Neuronal stem cell (in vitro differentiated cells): ENCODE results near the gene NFXL1.

Source experiments
- DNase-seq: peaks from one replicate; pipeline ENCODE4 v3.0.0-alpha.2; 2013; ENCODE audit warnings: low spot score
- H2AFZ ChIP-seq: one replicate; pipeline ENCODE4 v1.6.1; 2013; ENCODE audit warnings: mild to moderate bottlenecking, low read length, inconsistent platforms
- H2AK5ac ChIP-seq: 2 replicates; pipeline ENCODE4 v1.6.1; 2013; ENCODE audit warnings: low read depth, mild to moderate bottlenecking, inconsistent platforms, low read length, moderate library complexity, mixed read lengths
- H2BK120ac ChIP-seq: 2 replicates; pipeline ENCODE4 v1.6.1; 2013; ENCODE audit warnings: low read depth, mild to moderate bottlenecking, inconsistent platforms, low read length, moderate library complexity, mixed read lengths
- H2BK12ac ChIP-seq: one replicate; pipeline ENCODE4 v1.6.1; 2013; ENCODE audit warnings: low read length, inconsistent platforms
- H2BK15ac ChIP-seq: 2 replicates; pipeline ENCODE4 v1.6.1; 2013; ENCODE audit warnings: mild to moderate bottlenecking, low read length, inconsistent platforms, mixed read lengths
- H2BK5ac ChIP-seq: one replicate; pipeline ENCODE4 v1.6.1; 2013; ENCODE audit warnings: inconsistent platforms, mild to moderate bottlenecking, low read length, moderate library complexity
- H3K14ac ChIP-seq: one replicate; pipeline ENCODE4 v1.6.1; 2013; ENCODE audit warnings: low read length, inconsistent platforms
- H3K18ac ChIP-seq: 2 replicates; pipeline ENCODE4 v1.6.1; 2013; ENCODE audit warnings: low read length, inconsistent platforms
- H3K23ac ChIP-seq: 2 replicates; pipeline ENCODE4 v1.6.1; 2013; ENCODE audit warnings: low read depth, mild to moderate bottlenecking, mixed read lengths, low read length, inconsistent platforms; ENCODE audit not compliant: poor library complexity
- H3K27ac ChIP-seq: replicated peaks from 3 replicates; pipeline ENCODE4 v1.5.1; 2013; ENCODE audit warnings: low read length, inconsistent platforms
- H3K27me3 ChIP-seq, 3 experiments: 2 replicates each; pipeline ENCODE4 v1.6.1; 2013; ENCODE audit warnings: low read length in 3 of 3, mild to moderate bottlenecking in 2 of 3, inconsistent platforms in 1 of 3, low read depth in 1 of 3, mixed read lengths in 1 of 3, moderate library complexity in 1 of 3; ENCODE audit not compliant: control insufficient read depth in 3 of 3, insufficient read depth in 3 of 3
- H3K36me3 ChIP-seq, 2 donors: replicated peaks in 1 of 2; 2 replicates each; pipeline ENCODE4 v1.6.1; 2013; ENCODE audit warnings: low read length in 2 of 2; ENCODE audit not compliant: control insufficient read depth in 2 of 2, insufficient read depth in 2 of 2
- H3K4ac ChIP-seq: 2 replicates; pipeline ENCODE4 v1.6.1; 2013; ENCODE audit warnings: inconsistent platforms, mild to moderate bottlenecking, low read length, moderate library complexity
- H3K4me1 ChIP-seq, 2 donors: 1 replicate in 1 of 2; 2 replicates in 1 of 2; pipeline ENCODE4 v1.6.1; 2013; ENCODE audit warnings: low read length in 2 of 2, low read depth in 1 of 2; ENCODE audit not compliant: control insufficient read depth in 2 of 2, insufficient read depth in 1 of 2
- H3K4me2 ChIP-seq: one replicate; pipeline ENCODE4 v1.6.1; 2013; ENCODE audit warnings: mild to moderate bottlenecking, low read length, inconsistent platforms; ENCODE audit not compliant: insufficient read depth, poor library complexity, severe bottlenecking
- H3K4me3 ChIP-seq, 2 donors: 2 replicates each; pipeline ENCODE4 v1.5.1; 2013; ENCODE audit warnings: low read length in 2 of 2, mild to moderate bottlenecking in 2 of 2, inconsistent platforms in 1 of 2, moderate library complexity in 1 of 2
- H3K79me1 ChIP-seq: one replicate; pipeline ENCODE4 v1.6.1; 2013; ENCODE audit warnings: low read depth, mild to moderate bottlenecking, inconsistent platforms, low read length, moderate library complexity
- H3K9ac ChIP-seq: one replicate; pipeline ENCODE4 v1.6.1; 2013; ENCODE audit warnings: mild to moderate bottlenecking, low read depth, low read length, inconsistent platforms; ENCODE audit not compliant: poor library complexity
- H3K9me3 ChIP-seq, 2 donors: replicated peaks in 1 of 2; 2 replicates each; pipeline versions ENCODE3 to v1.6.1; 2013; ENCODE audit warnings: low read length in 2 of 2, mild to moderate bottlenecking in 2 of 2, inconsistent platforms in 1 of 2, low read depth in 1 of 2, mixed read lengths in 1 of 2, moderate library complexity in 1 of 2; ENCODE audit not compliant: control insufficient read depth in 2 of 2, insufficient read depth in 1 of 2
- H4K8ac ChIP-seq: one replicate; pipeline ENCODE4 v1.6.1; 2013; ENCODE audit warnings: low read depth, mild to moderate bottlenecking, inconsistent platforms, low read length, moderate library complexity
- H4K91ac ChIP-seq: one replicate; pipeline ENCODE4 v1.6.1; 2013; ENCODE audit warnings: low read length, low read depth, mild to moderate bottlenecking, inconsistent platforms; ENCODE audit not compliant: poor library complexity
- WGBS, 2 donors: extraction: QIAGEN DNeasy Blood & Tissue Kit; methylation state at CpG; one replicate each; pipeline ENCODE4 v1.1.7; 2013; ENCODE audit warnings: missing lambda C conversion rate in 2 of 2, mixed read lengths in 1 of 2; ENCODE audit not compliant: insufficient read length in 2 of 2, insufficient replicate concordance in 1 of 2; ENCODE audit errors: extremely low coverage in 2 of 2; 5-methylcytosine and 5-hydroxymethylcytosine counted together

The NFXL1 gene

DNA sequence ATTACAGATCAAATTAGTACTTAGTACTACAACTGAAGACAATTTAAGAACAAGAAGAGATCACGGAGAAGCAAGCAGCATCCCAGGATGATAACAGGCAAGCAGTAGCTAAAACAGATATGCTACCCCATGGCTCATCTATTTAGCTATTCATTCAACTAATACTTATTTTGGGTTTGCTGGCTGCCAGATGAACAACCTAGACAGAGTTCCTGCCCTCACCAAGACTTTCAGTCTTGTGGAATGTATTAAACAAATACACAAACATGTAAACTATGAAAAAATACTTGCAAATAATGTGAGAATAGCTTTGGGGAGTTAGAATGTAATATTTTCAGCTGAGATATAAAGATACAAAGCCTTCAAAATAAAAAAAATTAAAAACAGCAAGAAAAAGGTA lies 74.1 kb downstream of the NFXL1 start:
- Histone ChIP-seq H3K9me3 (no peaks in the 10 kb centered on the region), H3K4ac (no peak overlapping the region), H3K4me3 (no peak overlapping the region), H3K9ac (no peak overlapping the region), H2AK5ac (no peak overlapping the region), H3K79me1 (no peaks in the 10 kb centered on the region), H3K23ac (no peak overlapping the region), H3K27ac (no peak overlapping the region), H2BK15ac (no peak overlapping the region), H3K4me1 (peaks cover 2 to 10% of the 10 kb centered on the region in 2 donors), H2BK12ac (no peak overlapping the region), H2BK120ac (no peak overlapping the region), H3K18ac (no peak overlapping the region), H4K8ac (no peak overlapping the region), H3K4me2 (no peak overlapping the region), H4K91ac (no peak overlapping the region), H3K27me3 (peaks cover 0 to 22% (median 0%) of the 10 kb centered on the region in 3 experiments), H2AFZ (no peak overlapping the region), H2BK5ac (no peak overlapping the region), H3K36me3 (peaks cover 0 to 18% of the 10 kb centered on the region in 2 donors), H3K14ac (no peak overlapping the region)
- DNase-seq, result no peak
- no CpG with 5 or more reads among the region's 1 CpG for WGBS, 2 donors

- Histone ChIP-seq H2AK5ac (no peak overlapping the region), H2BK120ac (no peak overlapping the region), H3K4me3 (no peak overlapping the region), H4K8ac (no peak overlapping the region), H3K18ac (no peak overlapping the region), H3K4me1 (peaks cover 2 to 11% of the 10 kb centered on the region in 2 donors), H3K36me3 (peaks cover 0 to 16% of the 10 kb centered on the region in 2 donors), H3K4ac (no peak overlapping the region), H3K27ac (no peak overlapping the region), H3K23ac (no peak overlapping the region), H4K91ac (no peak overlapping the region), H2BK5ac (no peak overlapping the region), H3K4me2 (no peak overlapping the region), H3K79me1 (no peaks in the 10 kb centered on the region), H3K9me3 (peaks cover 0 to under 1% of the 10 kb centered on the region in 2 donors), H2BK12ac (no peak overlapping the region), H2BK15ac (no peak overlapping the region), H3K27me3 (peaks cover 0 to 22% (median 0%) of the 10 kb centered on the region in 3 experiments), H2AFZ (no peak overlapping the region), H3K9ac (no peak overlapping the region), H3K14ac (no peak overlapping the region)
- WGBS, 2 donors, result no CpG with 5 or more reads among the region's 5 CpGs
- DNase-seq, result no peak
These were observed 75.1 kb downstream of the NFXL1 start for GRCh38 chr4:47839259-47839658.

DNA sequence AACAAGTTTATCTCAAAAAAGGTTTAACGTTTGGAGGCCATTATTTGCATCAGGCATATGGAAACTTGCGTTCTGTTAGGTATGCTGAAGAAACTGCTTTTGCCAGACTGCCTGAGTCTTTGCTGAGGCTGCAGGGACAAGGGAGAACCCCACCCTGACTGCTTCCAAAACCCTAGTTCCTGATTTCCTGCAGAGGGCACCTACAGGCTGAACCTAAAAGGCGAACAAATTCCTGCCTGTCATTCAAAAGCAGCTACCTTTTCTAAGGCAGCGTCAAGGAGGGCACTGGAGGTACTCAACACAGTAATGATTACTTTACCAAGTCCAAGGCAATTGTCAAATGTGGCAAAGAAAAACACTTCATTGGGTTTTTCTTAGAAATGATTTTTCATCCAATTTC lies 75.9 kb downstream of the NFXL1 start:
- Histone ChIP-seq H2AK5ac (no peak overlapping the region), H3K79me1 (no peaks in the 10 kb centered on the region), H2BK15ac (no peak overlapping the region), H4K8ac (no peak overlapping the region), H3K27me3 (peaks cover 0 to 22% (median 0%) of the 10 kb centered on the region in 3 experiments), H2BK5ac (no peak overlapping the region), H3K18ac (no peak overlapping the region), H3K9ac (no peak overlapping the region), H3K36me3 (peaks cover 0 to 8% of the 10 kb centered on the region in 2 donors), H3K4me2 (no peak overlapping the region), H3K27ac (no peak overlapping the region), H3K9me3 (peaks cover 0 to 7% of the 10 kb centered on the region in 2 donors), H3K4me1 (peaks cover 2 to 11% of the 10 kb centered on the region in 2 donors), H2BK120ac (no peak overlapping the region), H2BK12ac (no peak overlapping the region), H3K14ac (no peak overlapping the region), H2AFZ (no peak overlapping the region), H3K23ac (no peak overlapping the region), H4K91ac (no peak overlapping the region), H3K4ac (no peak overlapping the region), H3K4me3 (no peak overlapping the region)
- no CpG with 5 or more reads among the region's 4 CpGs for WGBS, 2 donors
- no peak for DNase-seq

DNA sequence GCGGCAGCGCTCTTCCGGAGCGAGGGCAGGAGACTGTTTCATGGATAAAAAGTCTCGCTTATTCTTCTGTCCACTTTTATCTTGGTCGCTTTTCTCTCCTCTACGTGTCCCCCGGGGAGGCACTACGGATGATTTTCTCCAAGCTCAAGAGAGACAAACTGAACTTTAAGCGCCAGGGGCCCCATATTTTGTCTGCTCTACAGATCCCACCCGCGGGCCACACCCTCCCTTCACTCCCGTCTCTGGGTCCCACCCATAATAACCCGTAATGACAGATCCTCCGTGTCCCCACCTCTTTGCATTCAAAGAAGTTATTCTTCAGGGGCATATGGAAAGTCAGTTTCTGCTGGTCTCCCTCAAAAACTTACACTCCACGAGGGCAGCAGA lies 76.5 kb downstream of the NFXL1 start, which contains the start of gene CORIN:
Gene CORIN (minus strand): TSS at position 160 of the 387 bp plus-strand sequence. CDS start 118 bp downstream, at position 42.
- Histone ChIP-seq H2BK5ac (peak within 1 kb of the TSS; percentile 17), H3K79me1 (no peaks in the 10 kb centered on the region), H3K36me3 (peaks cover 0 to 5% of the 10 kb centered on the region in 2 donors), H3K18ac (peak within 1 kb of the TSS; percentile 74), H3K4me1 (peaks cover 2 to 11% of the 10 kb centered on the region in 2 donors), H3K27me3 (peaks cover 0 to 22% (median 0%) of the 10 kb centered on the region in 3 experiments), H2BK12ac (no peak within 1 kb of the TSS), H4K91ac (no peak within 1 kb of the TSS), H2AK5ac (no peak within 1 kb of the TSS), H3K23ac (peak within 1 kb of the TSS; percentile 96), H4K8ac (no peak within 1 kb of the TSS), H3K27ac (no peak within 1 kb of the TSS), H2BK120ac (no peak within 1 kb of the TSS), H3K9me3 (peaks cover 0 to 11% of the 10 kb centered on the region in 2 donors), H2AFZ (peak within 1 kb of the TSS; percentile 96), H3K4ac (no peak within 1 kb of the TSS), H2BK15ac (no peak within 1 kb of the TSS), H3K9ac (peak within 1 kb of the TSS; percentile 78), H3K4me2 (peak within 1 kb of the TSS; percentile 98), H3K4me3 (peak within 1 kb of the TSS; percentile 35 to 84), H3K14ac (no peak within 1 kb of the TSS)
- WGBS, 2 donors, result no CpG with 5 or more reads among the region's 16 CpGs
- no peak for DNase-seq
